ENCODE data around the gene ELF2. TPM values are rescaled to one million over a fixed set of nuclear protein-coding genes. Genes with fewer than 3 reads are reported as not detected.

The ELF2 gene
- total and polyA plus RNA-seq, 2 of the 8 experiments (the other 6 are each of a cell fraction or from before 2014, with no cell fraction given) = 21.1 to 44.3 TPM

GRCh38 chr4:139223682-139224317 is 46.8 kb upstream of the ELF2 start:
- H4K91ac ChIP-seq (replicated peaks; ENCODE audit: insufficient read length, low read length) = no peak overlapping the region
- H3K18ac ChIP-seq (ENCODE audit: extremely low read depth, low read length) = no peak overlapping the region
- H4K20me1 ChIP-seq (replicated peaks in 1 of 2; ENCODE audit: control insufficient read depth in 1 of 2, insufficient read depth in 2 of 2, low read length in 2 of 2) = no peaks in the 10 kb centered on the region
- no peaks in the 10 kb centered on the region for H3K79me1 ChIP-seq (ENCODE audit: low read depth, low read length)
- no peak for DNase-seq (ENCODE audit: low read depth in 1 of 2, low spot score in 2 of 2)
- H2BK5ac ChIP-seq (ENCODE audit: low read depth, low read length) = no peak overlapping the region
- WGBS, 2 experiments (ENCODE audit: extremely low coverage in 1 of 2, insufficient coverage in 1 of 2, insufficient read length in 1 of 2, insufficient replicate concordance in 2 of 2, low coverage in 1 of 2, low lambda C conversion rate in 2 of 2, missing lambda C conversion rate in 1 of 2) = 87% methylated on average over 2 of the region's 2 CpGs; no CpG with 5 or more reads in 1 of the 2 experiments
- no peak overlapping the region for H3K56ac ChIP-seq (replicated peaks; ENCODE audit: insufficient read length, low read depth, low read length)
- H3K4me2 ChIP-seq (ENCODE audit: insufficient read depth in 1 of 2, low read depth in 2 of 2, low read length in 2 of 2) = no peak overlapping the region
- no peak overlapping the region for H2BK12ac ChIP-seq (ENCODE audit: low read depth, low read length)
- no peak overlapping the region for H2BK120ac ChIP-seq (replicated peaks; ENCODE audit: low read depth, low read length)
- CTCF ChIA-PET (ENCODE audit: partially characterized antibody) = interaction anchor here (0.5 to 1.7 kb wide), 5 partner anchors 8 to 190 kb away, joined by 3 to 6 read pairs (median 5); no protein-coding TSS in a partner anchor
- no peak overlapping the region for H3K4ac ChIP-seq (replicated peaks; ENCODE audit: insufficient read length, low read depth, low read length)
- no peaks in the 10 kb centered on the region for H3K4me1 ChIP-seq (replicated peaks in 1 of 4; ENCODE audit: control insufficient read depth in 3 of 4, insufficient read depth in 4 of 4, low read length in 3 of 4)
- H3K27me3 ChIP-seq (replicated peaks in 1 of 4; ENCODE audit: control insufficient read depth in 3 of 4, extremely low read depth in 1 of 4, insufficient read depth in 3 of 4, low read length in 3 of 4) = no peaks in the 10 kb centered on the region
- H3K4me3 ChIP-seq (ENCODE audit: extremely low read depth in 1 of 4, insufficient read depth in 2 of 4, low read depth in 3 of 4, low read length in 4 of 4) = no peak overlapping the region
- no peak overlapping the region for H2AK5ac ChIP-seq (ENCODE audit: low read depth, low read length)
- no peak overlapping the region for H3K14ac ChIP-seq (ENCODE audit: insufficient read length)
- no peak overlapping the region for H2BK15ac ChIP-seq (ENCODE audit: low read length)
- no peak overlapping the region for H2AFZ ChIP-seq (ENCODE audit: low read length)
- no peaks in the 10 kb centered on the region for H3K23me2 ChIP-seq (ENCODE audit: low read depth, low read length)
- H3K36me3 ChIP-seq (ENCODE audit: control insufficient read depth in 2 of 4, insufficient read depth in 4 of 4, low read length in 3 of 4) = no peaks in the 10 kb centered on the region
- H3K9me3 ChIP-seq (ENCODE audit: insufficient read depth in 2 of 2, low read depth in 1 of 2, low read length in 1 of 2) = no peaks in the 10 kb centered on the region
- no peak overlapping the region for H3K27ac ChIP-seq (ENCODE audit: low read depth, low read length)
- H3K9ac ChIP-seq (replicated peaks in 1 of 4; ENCODE audit: extremely low read depth in 1 of 4, low read depth in 3 of 4, low read length in 3 of 4) = no peak overlapping the region
- FAIRE-seq = no peak
- H4K8ac ChIP-seq (ENCODE audit: extremely low read depth, insufficient read depth, low read length) = no peak overlapping the region
- no peak overlapping the region for H2BK20ac ChIP-seq (ENCODE audit: low read length)
- no peak overlapping the region for H3K23ac ChIP-seq (ENCODE audit: insufficient read length)
- POLR2A ChIA-PET (ENCODE audit: partially characterized antibody) = no interaction called here
- no peaks in the 10 kb centered on the region for H3K79me2 ChIP-seq (ENCODE audit: control insufficient read depth in 1 of 2, insufficient read depth in 2 of 2, low read length in 2 of 2)
- no peak overlapping the region for H4K5ac ChIP-seq (ENCODE audit: insufficient read length, low read depth, low read length)
- TF ChIP-seq RNF2 (IDR thresholded peaks at IDR 0.05; ENCODE audit: borderline replicate concordance, low read depth, low read length, missing control alignments, poor library complexity, severe bottlenecking) = no peak
- TF ChIP-seq RAD21 (IDR thresholded peaks at IDR 0.05 in 1 of 2, conservative IDR thresholded peaks at IDR 0.05 in 1 of 2; ENCODE audit: low read depth in 2 of 2, low read length in 2 of 2) = no peak
- TF ChIP-seq SIRT6 (IDR thresholded peaks at IDR 0.05; ENCODE audit: low read length) = no peak
- no peak for TF ChIP-seq TAF7 (optimal IDR thresholded peaks at IDR 0.05; ENCODE audit: borderline replicate concordance, low read depth, low read length)
- TF ChIP-seq RBBP5 (IDR thresholded peaks at IDR 0.05; ENCODE audit: borderline replicate concordance, low read depth, low read length) = no peak
- no peak for TF ChIP-seq CHD1 (IDR thresholded peaks at IDR 0.05; ENCODE audit: low read depth, low read length)
- TF ChIP-seq EP300 (IDR thresholded peaks at IDR 0.05; ENCODE audit: borderline replicate concordance in 1 of 2, low read depth in 2 of 2, low read length in 2 of 2) = no peak
- no peak for TF ChIP-seq CTBP2 (IDR thresholded peaks at IDR 0.05; ENCODE audit: borderline replicate concordance, insufficient read depth, insufficient read length, low read length)
- no peak for TF ChIP-seq KDM4A (IDR thresholded peaks at IDR 0.05; ENCODE audit: low read depth, low read length, severe bottlenecking)
- no peak for TF ChIP-seq POLR2A (IDR thresholded peaks at IDR 0.05; ENCODE audit: control extremely low read depth in 1 of 2, low read depth in 2 of 2, low read length in 2 of 2)
- TF ChIP-seq GTF2F1 (IDR thresholded peaks at IDR 0.05; ENCODE audit: borderline replicate concordance, low read depth, low read length) = no peak
- TF ChIP-seq RFX5 (IDR thresholded peaks at IDR 0.05; ENCODE audit: borderline replicate concordance, low read depth, low read length) = no peak
- no peak for TF ChIP-seq KDM5A (IDR thresholded peaks at IDR 0.05; ENCODE audit: low read length)
